Measurements from ENCODE around the gene ELK3.

The ELK3 gene

DNA sequence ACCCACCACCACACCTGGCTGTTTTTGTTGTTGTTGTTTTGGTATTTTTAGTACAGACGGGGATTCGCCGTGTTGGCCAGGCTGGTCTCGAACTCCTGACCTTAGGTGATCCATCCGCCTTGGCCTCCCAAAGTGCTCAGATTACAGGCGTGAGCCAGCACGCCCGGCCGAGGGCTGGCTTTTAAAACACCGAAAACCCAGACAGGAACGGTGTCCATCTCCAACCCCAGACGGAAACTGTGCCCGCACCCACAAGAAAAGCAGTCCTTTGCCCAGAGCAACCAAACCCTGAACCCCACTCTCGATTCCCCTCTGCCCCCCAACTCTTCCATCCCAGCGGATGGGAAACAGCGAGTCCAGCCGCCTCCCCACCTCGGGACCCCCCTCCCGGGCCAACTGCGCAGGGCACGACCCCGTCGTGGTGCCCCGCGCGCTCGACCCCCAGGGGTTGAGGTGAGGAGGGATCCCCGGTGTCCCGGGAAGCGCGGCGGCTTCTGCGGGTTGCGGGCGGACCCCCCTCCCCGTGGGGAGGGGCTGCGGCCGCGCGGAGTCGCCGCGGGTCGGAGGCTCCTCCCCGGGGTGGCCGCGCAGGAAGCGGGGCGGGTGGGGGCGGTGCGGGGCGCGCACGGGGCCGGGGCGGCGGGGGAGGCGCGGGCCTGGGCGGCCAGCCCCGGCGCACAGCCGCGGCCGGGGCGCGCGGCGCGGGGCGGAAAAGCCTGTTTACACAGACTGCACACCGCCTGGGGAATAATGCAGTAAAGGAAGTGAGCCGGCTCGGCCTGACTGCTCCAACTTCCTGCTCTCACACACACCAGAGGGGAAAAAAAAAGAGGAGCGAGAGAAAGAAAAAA, at the start of gene ELK3:
ELK3 (plus strand) TSS at position 651 of the 851 bp plus-strand sequence.
- peak; percentile 41 for DNase-seq

DNA sequence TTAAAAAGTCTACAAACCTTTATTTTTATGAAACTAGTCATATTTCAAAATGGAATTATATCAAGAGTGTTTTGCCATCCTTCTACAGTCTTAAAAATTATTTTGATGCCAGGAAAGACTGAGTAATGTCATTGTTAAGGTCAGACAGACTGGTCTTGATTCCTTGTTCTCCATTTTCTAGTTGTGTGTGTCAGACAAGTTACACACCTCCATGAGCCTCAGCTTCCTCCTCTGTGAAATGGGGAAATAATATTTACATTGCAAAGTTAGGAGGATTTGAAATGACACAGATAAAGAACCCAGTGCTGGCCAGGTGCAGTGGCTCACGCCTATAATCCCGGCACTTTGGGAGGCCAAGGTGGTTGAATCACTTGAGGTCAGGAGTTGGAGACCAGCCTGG, 47.4 kb upstream of the ELK3 start:
- no peak for DNase-seq

GRCh38 chr12:96150442-96150841, 43.7 kb upstream of the ELK3 start:
- no peak for DNase-seq

DNA sequence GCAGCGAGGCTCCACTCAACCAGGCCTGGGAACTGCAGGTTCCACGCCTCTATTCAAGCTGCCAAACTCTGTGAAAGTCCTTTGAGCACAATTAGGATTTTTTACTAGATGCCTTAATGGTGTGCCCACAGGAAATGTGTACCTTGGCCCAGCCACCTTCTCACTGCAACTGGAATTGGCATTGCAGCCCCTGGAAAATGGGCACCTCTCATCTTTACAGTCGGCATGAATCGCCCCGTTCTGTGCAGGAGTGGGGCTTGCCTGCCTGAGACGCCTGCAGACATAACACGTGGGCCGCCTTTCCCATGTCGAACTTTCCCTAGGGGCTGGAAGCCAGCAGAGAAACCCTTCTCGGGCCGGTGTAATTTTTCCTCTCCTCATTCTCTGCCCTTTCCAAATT, 42.0 kb upstream of the ELK3 start:
- no peak for DNase-seq

- no peak for DNase-seq
Measured at GRCh38 chr12:96153131-96153725, 40.9 kb upstream of the ELK3 start.

- DNase-seq, result no peak
Measured at GRCh38 chr12:96155181-96155580, 39.0 kb upstream of the ELK3 start.

- DNase-seq, result no peak
Measured at GRCh38 chr12:96155781-96156180, 38.4 kb upstream of the ELK3 start.

- DNase-seq, result no peak
Measured at GRCh38 chr12:96156211-96156610, 38.0 kb upstream of the ELK3 start.

DNA sequence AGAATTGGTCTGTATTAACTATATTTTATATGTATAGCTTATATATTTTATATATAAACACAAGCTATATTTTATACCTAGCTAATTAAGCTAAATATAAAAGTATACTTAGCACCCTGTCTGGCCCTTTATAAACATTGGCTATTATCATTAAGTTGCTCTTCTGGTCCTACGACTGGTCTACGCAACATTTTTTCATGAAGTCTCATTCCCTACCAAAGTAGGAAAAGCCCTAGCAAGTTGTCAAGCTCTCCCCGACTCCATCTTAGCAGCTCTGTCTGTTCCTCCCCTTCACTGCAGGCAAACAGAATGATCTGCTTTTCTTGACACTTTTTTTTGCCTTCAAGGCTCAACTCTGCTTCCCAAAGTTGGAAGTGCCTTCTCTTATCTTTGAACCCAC, 36.7 kb upstream of the ELK3 start:
- no peak for DNase-seq

- no peak for DNase-seq
Measured at GRCh38 chr12:96164951-96165811, 29.0 kb upstream of the ELK3 start.

DNA sequence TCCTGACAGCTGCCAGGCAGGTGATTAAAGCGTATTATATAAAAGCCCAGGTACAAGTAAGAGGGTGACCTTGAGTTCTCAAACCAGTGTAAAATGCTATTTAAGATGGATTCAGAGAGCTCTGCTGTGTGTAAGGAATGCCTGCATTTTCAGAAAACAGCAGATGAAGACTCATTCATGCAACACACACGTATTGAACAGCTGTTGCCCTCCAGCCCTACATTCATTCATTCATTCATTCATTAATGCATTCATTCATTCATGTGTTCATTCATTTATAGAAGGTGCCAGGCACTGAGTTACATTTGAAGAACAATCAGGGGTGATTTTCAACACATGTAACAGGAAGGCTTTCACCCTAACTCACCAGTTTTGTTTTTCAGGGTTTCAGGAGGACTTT, 27.4 kb upstream of the ELK3 start:
- DNase-seq, result no peak

DNA sequence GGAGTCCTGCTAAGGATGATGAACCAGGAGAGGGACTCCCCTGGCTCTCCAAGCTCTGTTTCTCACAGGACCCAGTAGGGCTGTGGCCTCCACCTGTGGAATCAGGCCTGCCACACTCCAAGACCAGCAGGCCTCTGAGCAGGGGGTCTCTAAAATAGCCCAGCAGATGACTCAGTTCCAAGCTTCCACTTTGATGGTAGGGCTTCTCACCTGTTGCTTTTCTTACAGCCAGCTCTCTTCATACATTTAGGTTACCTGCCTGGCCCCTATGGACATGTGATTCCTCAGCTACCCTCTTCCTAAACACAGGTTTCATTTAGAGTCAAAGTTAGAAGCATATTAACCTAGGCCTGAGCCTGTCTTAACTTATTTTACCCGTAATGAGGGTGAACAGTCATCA, 26.7 kb upstream of the ELK3 start:
- no peak for DNase-seq

DNA sequence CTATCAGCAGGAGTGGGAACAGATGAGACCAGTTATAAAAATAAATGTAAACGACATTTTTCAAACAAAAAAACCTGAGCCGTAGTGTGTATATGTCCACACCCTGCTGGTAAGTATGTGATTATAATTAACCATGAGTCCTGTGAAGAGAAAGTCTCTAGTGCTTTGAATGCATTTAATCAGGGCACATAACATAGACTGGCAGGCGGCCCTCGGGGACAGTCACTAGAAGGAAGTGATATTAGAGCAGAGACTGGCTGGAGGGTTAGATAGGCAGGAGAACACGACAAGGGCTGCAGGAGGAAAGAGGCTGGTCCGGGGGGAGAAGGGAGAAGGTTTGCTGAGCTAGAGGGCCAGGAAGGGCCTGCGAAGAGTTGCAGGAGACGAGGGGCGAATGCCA, 23.8 kb upstream of the ELK3 start:
- DNase-seq, result no peak

DNA sequence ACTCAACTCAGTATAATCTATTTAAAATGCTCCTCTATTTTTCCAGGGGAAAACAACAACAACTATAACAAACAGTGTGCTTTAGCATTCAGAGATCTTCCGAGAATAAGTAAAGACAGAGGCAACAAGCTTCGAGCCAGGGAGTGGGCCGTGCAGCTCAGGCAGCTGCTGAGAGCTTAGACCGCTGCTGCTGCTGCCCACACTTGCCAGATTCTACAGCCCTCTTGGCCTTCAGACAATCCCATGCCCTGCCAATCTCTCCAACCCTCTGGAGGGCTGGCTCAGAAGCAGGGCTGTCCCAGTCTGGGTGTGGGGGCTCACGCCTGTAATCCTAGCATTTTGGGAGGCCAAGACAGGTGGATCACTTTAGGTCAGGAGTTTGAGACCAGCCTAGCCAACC, 23.4 kb upstream of the ELK3 start:
- no peak for DNase-seq

GRCh38 chr12:96171905-96172304, 22.3 kb upstream of the ELK3 start:
- no peak for DNase-seq

DNA sequence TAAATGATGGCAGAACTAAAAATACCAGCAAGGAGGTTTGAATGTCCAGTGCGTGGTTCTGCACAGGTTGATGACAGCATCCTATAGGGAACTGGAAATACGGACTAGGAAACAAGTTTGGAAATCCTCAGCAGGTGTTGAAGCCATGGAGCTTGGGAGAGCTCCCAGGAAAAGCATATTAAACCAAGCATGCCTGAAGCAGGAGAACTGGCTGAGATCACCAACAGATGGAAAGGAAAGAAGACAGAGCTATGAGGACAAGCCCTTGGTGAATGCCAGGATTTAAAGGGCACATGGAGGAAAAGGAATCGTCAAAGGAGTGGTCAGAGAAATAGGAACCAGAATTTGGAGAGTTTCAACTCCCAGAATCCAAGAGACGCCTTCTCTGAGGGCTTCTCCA, 21.2 kb upstream of the ELK3 start:
- no peak for DNase-seq

DNA sequence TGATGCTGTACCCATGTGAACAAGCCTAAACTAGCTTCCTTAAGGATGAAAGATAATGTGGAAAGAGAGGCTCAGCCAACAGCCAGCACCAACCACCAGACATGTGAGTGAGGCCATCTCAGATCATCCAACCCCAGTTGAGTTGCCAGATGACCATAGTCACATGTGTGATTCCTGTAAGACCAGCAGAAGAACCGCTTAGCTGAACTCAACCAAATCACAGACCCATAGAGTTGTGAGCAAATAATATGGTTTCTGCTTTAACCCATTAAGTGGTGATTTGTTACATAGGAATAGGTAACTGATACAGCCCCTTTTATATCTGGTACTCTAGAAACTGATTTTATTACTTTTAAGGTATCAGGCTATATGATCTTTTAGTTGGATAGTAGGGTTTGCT, 17.6 kb upstream of the ELK3 start:
- no peak for DNase-seq

- peak; percentile 19 for DNase-seq
Measured at GRCh38 chr12:96177013-96177412, 17.2 kb upstream of the ELK3 start.

DNA sequence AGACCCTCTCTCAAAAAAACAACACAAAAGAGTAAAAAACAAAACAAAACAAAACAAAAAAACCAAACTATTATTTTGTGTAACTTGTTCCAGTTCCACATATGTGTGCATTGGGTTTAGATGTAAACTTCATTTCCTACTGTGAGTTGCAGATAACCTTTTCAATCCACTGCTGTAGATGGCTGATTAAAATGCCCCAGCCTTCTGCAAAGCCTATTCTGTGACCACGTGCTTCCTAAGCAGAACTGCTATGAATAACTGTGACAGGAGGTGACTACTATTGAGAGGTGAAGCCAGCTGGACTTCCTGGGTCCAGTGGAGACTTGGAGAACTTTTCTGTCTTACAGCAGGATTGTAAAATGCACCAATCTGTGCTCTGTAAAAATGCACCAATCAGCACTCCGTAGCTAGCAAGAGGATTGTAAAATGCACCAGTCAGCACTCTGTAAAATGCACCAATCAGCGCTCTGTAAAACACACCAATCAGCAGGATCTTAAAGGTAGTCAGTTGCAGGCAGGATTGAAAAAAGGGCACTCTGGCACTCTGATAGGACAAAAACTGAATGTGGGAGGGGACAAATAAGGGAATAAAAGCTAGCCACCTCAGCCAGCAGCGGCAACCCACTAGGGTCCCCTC, 10.3 kb upstream of the ELK3 start:
- no peak for DNase-seq

GRCh38 chr12:96185914-96186313, 8.3 kb upstream of the ELK3 start:
- DNase-seq, result no peak

DNA sequence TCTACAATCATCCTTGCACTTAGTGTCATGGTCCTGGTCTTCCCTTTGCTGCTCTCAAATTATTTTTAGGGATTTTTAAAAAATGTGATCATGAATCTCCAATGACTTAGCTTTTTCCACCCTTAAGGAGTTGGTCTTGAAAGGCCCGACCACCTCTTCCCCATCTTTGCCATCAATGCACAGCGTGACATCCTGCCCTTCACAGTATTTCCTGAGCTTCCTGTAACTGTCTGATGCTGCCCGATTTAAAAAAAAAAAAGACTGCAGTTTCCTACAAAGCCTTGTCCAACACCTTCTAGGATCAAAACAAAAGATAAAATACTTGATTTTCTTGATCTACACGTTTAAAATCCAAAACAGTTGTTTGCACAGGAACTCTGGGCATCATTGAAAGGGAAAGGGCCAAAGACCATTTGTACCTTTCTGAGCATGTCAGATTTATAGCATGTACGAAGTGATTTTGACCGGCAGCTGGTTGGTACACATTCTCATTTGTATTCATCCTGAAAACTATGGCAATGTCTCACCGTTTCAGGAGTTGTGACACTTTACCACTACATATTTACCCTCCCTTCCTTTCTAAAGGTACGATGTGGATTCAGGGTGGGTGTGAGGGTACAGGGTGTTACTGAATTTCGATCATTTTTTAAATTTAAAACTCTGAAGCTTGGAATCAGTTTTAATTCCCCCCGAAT, 7.4 kb upstream of the ELK3 start:
- no peak for DNase-seq

- no peak for DNase-seq
Measured at GRCh38 chr12:96187956-96188355, 6.2 kb upstream of the ELK3 start.

DNA sequence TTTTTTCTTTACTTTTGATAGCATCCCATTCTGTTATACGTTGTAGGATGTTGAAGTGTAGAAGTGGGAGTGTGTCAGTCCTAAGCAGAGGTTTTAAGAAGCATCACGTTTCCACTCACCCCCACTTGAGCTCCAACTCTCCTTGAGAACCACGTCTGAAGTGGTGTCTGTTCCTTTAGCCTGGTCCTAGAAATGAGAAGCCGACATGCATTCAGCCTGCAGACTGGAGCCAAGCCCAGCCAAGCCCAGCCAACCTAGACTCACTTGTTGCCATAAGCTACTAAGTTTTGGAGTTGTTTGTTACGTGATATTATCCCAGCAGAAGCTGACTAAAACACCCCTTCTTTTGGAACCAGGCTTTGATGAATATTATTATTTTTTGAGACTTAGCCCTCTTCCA, 4.4 kb upstream of the ELK3 start:
- no peak for DNase-seq

All from activated CD4-positive, alpha-beta T cell treated with anti-CD3 and anti-CD28 coated beads for 1 hour (primary cell).